ENCODE data around the gene PHLPP1. TPM values are rescaled to one million over a fixed set of nuclear protein-coding genes. Genes with fewer than 3 reads are reported as not detected.
"Not testable (repeated sequence)": the region's sequence is repeated elsewhere in the genome, so short reads cannot be mapped to it uniquely, and the experiment has no call there.

Gene PHLPP1
- total RNA-seq, 2 donors from 2014 or later: 7.8 to 11.4 TPM

DNA sequence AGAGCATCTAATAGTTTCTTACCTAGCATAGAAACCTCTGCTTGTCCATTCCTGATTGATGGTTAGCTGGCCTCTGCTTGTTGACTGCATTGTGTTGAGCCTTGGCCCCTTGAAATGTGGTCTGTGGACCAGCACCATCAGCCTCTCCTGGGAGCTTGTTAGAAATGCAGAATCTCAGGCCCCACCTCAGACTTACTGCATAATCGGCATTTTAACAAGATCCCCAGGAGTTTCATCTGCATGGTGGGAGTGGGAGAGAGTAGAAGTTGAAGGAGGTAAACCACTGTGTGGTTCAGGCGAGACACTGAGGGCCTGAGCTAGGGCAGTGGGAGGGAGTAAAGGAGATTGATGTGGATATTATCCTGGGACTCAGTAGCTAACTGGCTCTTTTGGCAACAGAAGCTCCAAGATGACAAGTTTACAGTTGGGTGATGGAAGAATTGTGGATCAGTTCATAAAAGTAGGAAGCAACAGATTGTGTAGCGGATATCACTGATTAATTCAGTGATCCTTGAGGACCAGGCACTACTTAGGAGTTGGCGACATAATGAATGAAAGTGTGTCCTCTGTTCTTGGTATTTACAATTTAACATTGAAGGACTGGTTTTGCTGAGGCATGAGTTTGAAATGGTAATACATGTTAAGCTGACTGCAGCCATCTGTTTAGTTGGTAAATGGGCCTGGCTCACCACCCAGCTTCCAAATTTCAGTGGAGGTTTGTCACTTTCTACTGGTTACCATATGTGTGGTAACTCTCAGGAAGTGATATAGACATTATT is 20.9 kb downstream of the PHLPP1 start:
- DNase-seq (ENCODE audit: low spot score): no peak
- intact Hi-C loops (cut with DNase I): no loop called here

GRCh38 chr18:62737241-62737873 is 22.0 kb downstream of the PHLPP1 start:
- intact Hi-C loops (cut with DNase I): no loop called here
- DNase-seq (ENCODE audit: low spot score): no peak

- intact Hi-C loops (cut with DNase I): no loop called here
- no peak for DNase-seq (ENCODE audit: low spot score)
These were observed 23.3 kb downstream of the PHLPP1 start for GRCh38 chr18:62738639-62739038.

DNA sequence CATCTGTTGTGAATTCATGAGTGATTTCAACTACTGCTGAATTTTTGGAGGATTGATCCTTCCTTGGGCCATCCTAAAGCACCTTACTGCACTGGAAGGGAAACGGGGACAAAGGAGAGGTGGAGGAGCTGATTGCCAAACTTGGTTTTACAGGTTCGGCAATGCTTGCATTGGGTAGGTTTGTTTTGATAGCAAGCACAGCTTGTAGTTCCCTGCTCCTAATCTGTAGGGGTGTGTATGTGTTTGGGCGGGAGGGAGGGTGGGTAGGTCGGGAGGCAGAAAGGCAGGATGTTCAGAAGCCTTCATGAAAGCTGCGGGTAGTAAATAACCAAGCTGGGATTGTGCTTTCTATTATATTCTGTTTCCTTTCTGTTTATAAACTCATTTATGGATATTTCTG is 24.6 kb downstream of the PHLPP1 start:
- intact Hi-C loops (cut with DNase I): no loop called here

GRCh38 chr18:62740650-62741049 is 25.3 kb downstream of the PHLPP1 start:
- DNase-seq (ENCODE audit: low spot score); intact Hi-C loops (cut with DNase I): not testable (repeated sequence)

More for the DNA sequence above, 24.6 kb downstream of the PHLPP1 start:
- DNase-seq (ENCODE audit: low spot score): no peak

DNA sequence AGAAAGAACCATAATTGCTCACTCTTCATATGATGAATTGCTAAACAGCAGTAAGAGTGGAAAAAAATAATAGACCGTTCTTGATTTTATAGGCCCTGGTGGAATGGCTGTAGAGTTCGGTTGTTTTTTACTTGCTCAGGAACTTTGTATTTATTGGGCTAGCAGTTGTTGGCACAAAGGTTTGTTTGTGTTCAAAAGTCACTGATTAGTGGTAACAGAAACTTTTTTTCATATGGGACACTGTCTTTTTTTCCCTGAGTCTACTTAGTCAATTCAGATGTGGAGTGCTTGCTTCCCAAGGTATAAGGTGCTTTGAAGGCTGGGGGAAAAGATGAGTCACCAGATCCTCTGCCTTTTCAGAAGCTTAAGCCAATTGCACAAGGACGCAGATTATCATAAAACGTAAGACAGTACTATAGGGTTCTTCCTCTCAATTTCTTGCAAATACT is 25.8 kb downstream of the PHLPP1 start:
- no peak for DNase-seq (ENCODE audit: low spot score)
- intact Hi-C loops (cut with DNase I): no loop called here

DNA sequence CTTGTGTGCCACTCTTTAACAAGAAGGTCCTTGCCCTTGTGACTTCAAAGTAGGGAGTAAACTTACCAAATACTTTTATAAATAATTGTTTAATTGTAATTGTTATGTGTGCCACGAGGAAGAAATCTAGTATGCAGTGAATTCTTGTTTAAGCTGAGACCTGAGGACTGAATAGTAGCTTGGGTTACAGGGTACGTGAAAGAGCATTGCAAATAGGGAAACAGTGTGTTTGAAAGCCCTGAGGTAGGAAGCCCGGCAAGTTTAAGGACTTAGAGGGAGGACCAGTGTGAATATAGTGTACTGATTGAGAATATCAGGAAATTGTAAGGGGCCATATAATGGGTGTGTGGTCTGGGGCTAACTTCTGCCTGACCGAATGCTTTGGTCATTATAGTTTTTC is 26.2 kb downstream of the PHLPP1 start:
- intact Hi-C loops (cut with DNase I): no loop called here

GRCh38 chr18:62744076-62744968 is 29.0 kb downstream of the PHLPP1 start:
- intact Hi-C loops (cut with DNase I): no loop called here
- DNase-seq (ENCODE audit: low spot score): no peak

More for the DNA sequence above, 26.2 kb downstream of the PHLPP1 start:
- DNase-seq (ENCODE audit: low spot score): no peak

GRCh38 chr18:62745089-62745751 is 29.9 kb downstream of the PHLPP1 start:
- DNase-seq (ENCODE audit: low spot score): no peak
- intact Hi-C loops (cut with DNase I): no loop called here

- intact Hi-C loops (cut with DNase I): no loop called here
- no peak for DNase-seq (ENCODE audit: low spot score)
These were observed 34.0 kb downstream of the PHLPP1 start for GRCh38 chr18:62749389-62749788.

DNA sequence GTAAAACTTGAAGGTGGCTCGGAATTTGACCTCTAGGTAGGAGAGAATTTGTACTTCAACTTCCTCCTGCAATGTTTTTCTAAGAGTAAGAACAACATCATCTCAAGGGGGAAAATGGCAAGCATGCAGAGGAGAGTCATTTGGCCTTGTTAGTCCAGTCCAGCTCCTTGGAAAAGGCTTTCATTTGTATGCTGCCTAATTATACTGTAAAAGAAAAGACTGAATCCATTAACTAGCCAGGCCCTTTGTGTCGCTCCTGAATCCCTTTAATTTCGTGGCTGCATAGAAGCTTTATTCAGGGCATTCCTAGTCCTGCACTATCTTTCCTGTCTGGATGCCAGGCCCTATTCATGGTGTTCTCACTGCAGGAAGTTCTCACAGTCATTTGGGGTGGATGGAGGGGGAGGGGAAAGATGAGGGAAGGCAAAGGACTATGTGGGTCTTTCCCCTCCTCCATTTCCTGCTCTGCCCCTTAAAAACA is 36.0 kb downstream of the PHLPP1 start:
- intact Hi-C loops (cut with DNase I): no loop called here
- no peak for DNase-seq (ENCODE audit: low spot score)

- DNase-seq (ENCODE audit: low spot score): no peak
- intact Hi-C loops (cut with DNase I): no loop called here
These were observed 36.6 kb downstream of the PHLPP1 start for GRCh38 chr18:62751977-62752376.

DNA sequence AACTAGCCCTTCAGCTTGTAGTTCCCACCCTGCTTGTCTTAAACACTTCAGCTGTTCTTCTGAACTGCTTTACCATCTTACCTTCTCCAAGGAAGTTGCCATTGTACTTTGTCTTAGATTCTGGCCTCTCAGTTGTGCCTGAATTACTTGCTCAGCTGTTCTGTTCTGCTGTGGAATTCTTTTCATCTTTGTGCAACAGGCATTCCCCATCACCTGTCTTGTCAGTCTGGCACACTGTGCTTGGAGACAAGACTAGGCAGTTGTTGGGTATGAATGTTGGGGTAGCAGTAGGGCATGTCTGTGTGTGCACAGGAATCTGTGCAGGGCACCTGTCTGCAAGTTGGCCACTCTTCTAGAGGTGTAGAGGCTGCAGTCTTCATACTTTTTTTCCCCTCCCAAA is 38.7 kb downstream of the PHLPP1 start:
- intact Hi-C loops (cut with DNase I): no loop called here
- DNase-seq (ENCODE audit: low spot score): no peak

- no peak for DNase-seq (ENCODE audit: low spot score)
- intact Hi-C loops (cut with DNase I): no loop called here
These were observed 40.1 kb downstream of the PHLPP1 start for GRCh38 chr18:62755454-62755853.

DNA sequence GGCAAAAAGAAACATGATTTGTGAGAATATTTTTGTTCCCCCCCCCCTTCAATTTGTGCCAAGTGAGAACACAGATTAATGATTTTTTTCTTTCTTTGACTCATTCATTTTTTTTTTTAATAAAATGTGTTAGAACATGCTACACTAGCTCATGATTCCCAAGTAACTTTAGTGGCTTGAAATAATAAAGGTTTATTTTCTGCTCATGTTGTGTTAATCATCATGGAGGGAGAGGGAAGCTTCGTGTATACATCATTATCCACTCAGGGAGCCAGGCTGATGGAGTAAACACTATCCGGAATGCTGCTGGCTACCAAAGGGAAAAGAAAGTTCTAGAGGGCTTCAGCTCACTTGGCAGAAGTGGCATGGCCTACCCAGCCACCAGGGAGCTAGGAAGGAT is 40.6 kb downstream of the PHLPP1 start:
- DNase-seq (ENCODE audit: low spot score): no peak
- intact Hi-C loops (cut with DNase I): no loop called here

- no peak for DNase-seq (ENCODE audit: low spot score)
- intact Hi-C loops (cut with DNase I): no loop called here
These were observed 42.2 kb downstream of the PHLPP1 start for GRCh38 chr18:62757399-62758010.

DNA sequence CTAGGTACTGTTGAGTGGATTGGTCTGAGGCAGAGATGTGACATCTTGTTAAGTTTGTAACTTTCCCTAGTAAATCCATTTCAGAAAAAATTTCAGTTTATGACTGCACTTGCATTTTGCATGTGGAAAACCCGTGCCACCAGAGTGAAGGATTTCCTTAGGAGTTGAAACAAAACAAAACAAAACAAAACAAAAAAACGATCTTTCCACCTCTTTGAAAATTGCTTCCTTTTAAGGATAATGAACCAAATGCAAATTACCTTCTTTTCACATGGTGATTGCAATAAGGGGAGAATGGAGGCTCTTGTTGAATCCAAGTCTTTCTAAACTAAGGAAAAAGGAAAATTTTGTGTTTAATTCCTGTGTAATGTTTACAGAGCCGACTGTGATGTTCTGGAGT is 43.2 kb downstream of the PHLPP1 start:
- intact Hi-C loops (cut with DNase I): no loop called here
- DNase-seq (ENCODE audit: low spot score): no peak

- intact Hi-C loops (cut with DNase I): no loop called here
- DNase-seq (ENCODE audit: low spot score): no peak
These were observed 44.5 kb downstream of the PHLPP1 start for GRCh38 chr18:62759704-62760402.

Data from posterior vena cava (tissue), 2 donors.